C1 segment of cervical spinal cord (tissue), 14 donors: ENCODE results near the gene WEE1.
"Not testable (repeated sequence)": the region's sequence is repeated elsewhere in the genome, so short reads cannot be mapped to it uniquely, and the experiment has no call there.

Experiments
- DNase-seq, 14 donors: peaks; one replicate each; lab custom pipeline; 2025; lab: John Stamatoyannopoulos, UW

The WEE1 gene

DNA sequence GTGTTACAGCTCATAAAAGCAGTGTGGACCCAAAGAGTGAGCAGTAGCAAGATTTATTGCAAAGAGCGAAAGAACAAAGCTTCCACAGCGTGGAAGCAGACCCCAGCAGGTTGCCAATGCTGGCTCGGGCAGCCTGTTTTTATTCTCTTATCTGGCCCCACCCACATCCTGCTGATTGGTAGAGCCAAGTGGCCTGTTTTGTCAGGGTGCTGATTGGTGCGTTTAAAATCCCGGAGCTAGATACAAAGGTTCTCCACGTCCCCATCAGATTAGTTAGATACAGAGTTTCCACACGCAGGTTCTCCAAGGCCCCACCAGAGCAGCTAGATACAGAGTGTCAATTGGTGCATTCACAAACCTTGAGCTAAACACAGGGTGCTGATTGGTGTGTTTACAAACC is 48.9 kb downstream of the WEE1 start:
- not testable (repeated sequence) for DNase-seq

DNA sequence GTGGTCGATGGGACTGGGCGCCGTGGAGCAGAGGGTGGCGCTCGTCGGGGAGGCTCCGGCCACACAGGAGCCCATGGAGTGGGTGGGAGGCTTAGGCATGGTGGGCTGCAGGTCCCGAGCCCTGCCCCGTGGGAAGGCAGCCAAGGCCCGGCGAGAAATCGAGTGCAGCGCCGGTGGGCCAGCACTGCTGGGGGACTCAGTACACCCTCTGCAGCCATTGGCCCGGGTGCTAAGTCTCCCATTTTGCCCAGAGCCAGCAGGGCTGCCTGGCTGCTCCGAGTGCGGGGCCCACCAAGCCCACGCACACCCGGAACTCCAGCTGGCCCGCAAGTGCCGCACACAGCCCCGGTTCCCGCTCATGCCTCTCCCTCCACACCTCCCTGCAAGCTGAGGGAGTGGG is 49.6 kb downstream of the WEE1 start:
- DNase-seq: not testable (repeated sequence)

DNA sequence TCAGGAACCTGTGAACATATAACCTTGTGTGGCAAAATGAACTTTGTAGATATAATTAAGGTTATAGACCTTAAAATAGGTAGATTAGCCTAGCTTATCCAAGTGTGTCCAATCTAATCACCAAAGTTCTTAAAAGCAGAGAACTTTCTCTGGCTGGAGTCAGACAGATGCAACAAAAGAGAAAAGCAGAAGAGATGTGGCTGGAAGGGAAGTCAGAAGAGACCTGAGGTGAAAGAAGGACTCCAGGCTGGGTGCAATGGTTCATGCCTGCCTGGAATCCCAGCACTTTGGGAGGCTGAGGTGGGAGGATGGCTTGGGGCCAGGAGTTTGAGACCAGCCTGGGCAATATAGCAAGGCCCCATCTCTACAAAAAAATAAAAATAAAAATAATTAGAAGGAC is 51.0 kb downstream of the WEE1 start:
- DNase-seq: no peak

GRCh38 chr11:9625162-9625561 is 51.7 kb downstream of the WEE1 start:
- DNase-seq: no peak

DNA sequence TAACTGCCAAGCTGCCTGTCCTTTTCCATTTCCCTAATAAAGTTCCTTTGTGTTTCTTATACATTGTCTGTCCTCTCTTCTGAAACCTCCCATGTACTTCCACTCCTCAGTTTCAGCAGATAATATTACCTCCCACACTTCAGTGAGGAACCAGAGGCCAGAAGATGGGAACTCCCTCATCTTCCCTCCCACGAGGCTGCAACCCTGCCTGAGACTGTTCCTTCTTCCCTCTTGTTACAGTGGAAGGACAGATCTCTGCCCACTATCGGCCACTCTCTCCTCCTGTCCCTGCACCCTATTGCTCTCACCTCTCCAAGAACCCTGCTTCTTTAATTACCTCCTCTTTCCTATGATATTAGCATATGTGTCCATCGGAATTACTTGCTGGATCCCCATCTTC is 52.3 kb downstream of the WEE1 start:
- DNase-seq: no peak

- DNase-seq: no peak
Measured at GRCh38 chr11:9626496-9627394, 53.3 kb downstream of the WEE1 start.

- DNase-seq: no peak
Measured at GRCh38 chr11:9629064-9629463, 55.6 kb downstream of the WEE1 start.

GRCh38 chr11:9633679-9634078 is 60.2 kb downstream of the WEE1 start:
- DNase-seq: no peak

GRCh38 chr11:9636691-9637090 is 63.2 kb downstream of the WEE1 start:
- DNase-seq: no peak

DNA sequence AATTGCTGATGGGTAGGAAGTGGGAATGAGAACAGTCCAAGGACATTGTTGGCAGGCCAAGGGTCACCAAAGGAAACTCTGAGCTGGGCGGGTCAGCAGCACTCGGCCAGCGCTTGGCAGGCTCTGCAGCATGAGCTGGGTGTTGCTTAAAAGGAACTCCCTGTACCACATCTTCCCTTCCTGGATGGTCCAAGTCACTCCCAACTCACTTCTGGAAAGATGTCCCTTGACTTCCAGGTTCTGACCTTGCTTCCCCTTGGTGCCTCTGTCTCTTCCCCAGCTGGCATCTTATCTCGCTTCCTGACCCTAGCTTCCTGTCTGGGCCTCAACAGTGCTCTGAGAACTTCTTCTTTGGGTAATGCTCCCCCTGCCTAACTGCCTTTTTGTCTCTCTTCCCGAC is 65.6 kb downstream of the WEE1 start:
- no peak for DNase-seq
